ENCODE results near the gene TTK.

DNA sequence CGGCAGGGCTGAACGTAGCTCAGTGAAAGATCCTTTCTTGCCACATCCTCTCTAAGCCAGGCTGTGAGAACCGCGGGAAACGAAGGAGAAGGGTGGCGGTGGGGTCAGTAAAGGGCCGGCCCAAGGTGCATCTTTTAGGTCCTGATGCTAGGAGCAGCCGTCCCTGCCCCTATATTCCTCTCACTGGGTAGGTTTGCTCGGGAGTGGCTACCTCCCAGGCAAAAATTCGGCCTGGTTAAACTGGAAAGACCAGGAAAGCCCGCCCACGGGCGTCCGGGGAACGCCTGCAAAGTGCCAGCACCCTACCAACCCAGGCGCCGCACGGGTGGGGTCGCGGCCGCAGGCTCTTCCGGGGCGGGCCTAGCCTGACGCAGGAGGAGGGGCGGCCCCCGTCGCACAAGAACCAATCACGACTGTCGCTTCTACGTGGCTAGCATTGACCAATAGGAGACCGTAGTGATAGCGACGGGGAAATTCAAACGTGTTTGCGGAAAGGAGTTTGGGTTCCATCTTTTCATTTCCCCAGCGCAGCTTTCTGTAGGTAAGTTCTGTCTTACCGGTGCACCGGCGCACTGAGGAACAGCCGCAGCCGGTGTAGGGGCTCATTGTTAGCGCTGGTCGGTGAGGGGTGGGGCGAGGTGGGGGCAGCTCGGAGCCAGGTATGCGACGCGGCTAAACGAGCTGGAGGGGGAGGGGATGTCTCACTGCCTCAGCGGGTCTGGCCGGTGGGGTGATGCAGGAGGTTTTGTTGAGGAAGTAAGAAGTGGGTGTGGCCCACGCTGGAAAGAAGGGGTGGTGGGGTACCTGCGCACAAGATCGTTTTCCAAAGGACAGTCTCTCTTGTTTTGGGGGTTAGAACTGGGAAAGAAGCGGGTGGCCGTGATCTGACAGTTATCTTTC lies at the start of gene TTK:
- TF ChIP-seq POLR2A (IDR thresholded peaks at IDR 0.05) = peak; percentile 79
- TF ChIP-seq, protein P1, sequence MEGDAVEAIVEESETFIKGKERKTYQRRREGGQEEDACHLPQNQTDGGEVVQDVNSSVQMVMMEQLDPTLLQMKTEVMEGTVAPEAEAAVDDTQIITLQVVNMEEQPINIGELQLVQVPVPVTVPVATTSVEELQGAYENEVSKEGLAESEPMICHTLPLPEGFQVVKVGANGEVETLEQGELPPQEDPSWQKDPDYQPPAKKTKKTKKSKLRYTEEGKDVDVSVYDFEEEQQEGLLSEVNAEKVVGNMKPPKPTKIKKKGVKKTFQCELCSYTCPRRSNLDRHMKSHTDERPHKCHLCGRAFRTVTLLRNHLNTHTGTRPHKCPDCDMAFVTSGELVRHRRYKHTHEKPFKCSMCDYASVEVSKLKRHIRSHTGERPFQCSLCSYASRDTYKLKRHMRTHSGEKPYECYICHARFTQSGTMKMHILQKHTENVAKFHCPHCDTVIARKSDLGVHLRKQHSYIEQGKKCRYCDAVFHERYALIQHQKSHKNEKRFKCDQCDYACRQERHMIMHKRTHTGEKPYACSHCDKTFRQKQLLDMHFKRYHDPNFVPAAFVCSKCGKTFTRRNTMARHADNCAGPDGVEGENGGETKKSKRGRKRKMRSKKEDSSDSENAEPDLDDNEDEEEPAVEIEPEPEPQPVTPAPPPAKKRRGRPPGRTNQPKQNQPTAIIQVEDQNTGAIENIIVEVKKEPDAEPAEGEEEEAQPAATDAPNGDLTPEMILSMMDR (IDR thresholded peaks at IDR 0.05) = no peak
